PFSK-1 (cell line): Measurements from ENCODE around the gene AADAT.

Experiments
- FOXP2 ChIP-seq: optimal IDR thresholded peaks from 2 replicates; pipeline ENCODE3; 2011; ENCODE audit warnings: borderline replicate concordance, control low read depth, inconsistent platforms; ENCODE audit not compliant: insufficient read depth; ENCODE audit errors: extremely low read length, extremely low read depth
- POLR2AphosphoS5 ChIP-seq: IDR thresholded peaks from 2 replicates; pipeline ENCODE4 v1.6.1; 2012; ENCODE audit warnings: low read depth, mild to moderate bottlenecking, control low read depth, low read length, moderate library complexity
- REST ChIP-seq, 2 experiments: IDR thresholded peaks; 2 replicates each; pipeline versions ENCODE4 v1.6.1 to v1.8.0; 2011 to 2012; ENCODE audit warnings: low read depth in 2 of 2, low read length in 2 of 2, control low read depth in 1 of 2, inconsistent platforms in 1 of 2, mild to moderate bottlenecking in 1 of 2, moderate library complexity in 1 of 2; ENCODE audit not compliant: insufficient read depth in 1 of 2
- SIN3A ChIP-seq: IDR thresholded peaks from 2 replicates; pipeline ENCODE4 v1.6.1; 2012; ENCODE audit warnings: mild to moderate bottlenecking, low read length, moderate library complexity, borderline replicate concordance; ENCODE audit not compliant: insufficient read depth
- TAF1 ChIP-seq: IDR thresholded peaks from 2 replicates; pipeline ENCODE4 v1.6.1; 2012; ENCODE audit warnings: low read length, control low read depth, borderline replicate concordance; ENCODE audit not compliant: insufficient read depth

AADAT gene

GRCh38 chr4:170035845-170036244, 53.9 kb downstream of the AADAT start:
- TF ChIP-seq TAF1 (no peak), SIN3A (no peak), FOXP2 (no peak), POLR2AphosphoS5 (no peak), REST (IDR thresholded peaks at IDR 0.05; ENCODE audit: insufficient read depth in 1 of 2, low read depth in 2 of 2, low read length in 2 of 2) (no peak)

- TF ChIP-seq FOXP2 (no peak), REST (IDR thresholded peaks at IDR 0.05; ENCODE audit: insufficient read depth in 1 of 2, low read depth in 2 of 2, low read length in 2 of 2) (no peak), TAF1 (no peak), SIN3A (no peak), POLR2AphosphoS5 (no peak)
Measured at GRCh38 chr4:170035231-170035630, 54.5 kb downstream of the AADAT start.

- TF ChIP-seq TAF1 (no peak), REST (IDR thresholded peaks at IDR 0.05; ENCODE audit: insufficient read depth in 1 of 2, low read depth in 2 of 2, low read length in 2 of 2) (no peak), POLR2AphosphoS5 (no peak), SIN3A (no peak), FOXP2 (no peak)
Measured at GRCh38 chr4:170033999-170034398, 55.8 kb downstream of the AADAT start.

GRCh38 chr4:170030121-170030520, 59.6 kb downstream of the AADAT start:
- TF ChIP-seq FOXP2, result no peak
- TF ChIP-seq REST (IDR thresholded peaks at IDR 0.05; ENCODE audit: insufficient read depth in 1 of 2, low read depth in 2 of 2, low read length in 2 of 2), result no peak
- TF ChIP-seq TAF1, result no peak
- TF ChIP-seq SIN3A, result no peak
- no peak for TF ChIP-seq POLR2AphosphoS5

GRCh38 chr4:170027181-170027829, 62.5 kb downstream of the AADAT start:
- TF ChIP-seq POLR2AphosphoS5, result no peak
